H9 (cell line): ENCODE measurements around the gene ZNF664. TPM values are rescaled to one million over a fixed set of nuclear protein-coding genes. Genes with fewer than 3 reads are reported as not detected.

Experiments used
- DNase-seq: peaks from one replicate; pipeline ENCODE4 v3.0.0-alpha.2; 2017
- H2AFZ ChIP-seq: one replicate; pipeline ENCODE4 v1.6.1; 2013; ENCODE audit warnings: mild to moderate bottlenecking, low read length, control low read depth, moderate library complexity
- H2AK5ac ChIP-seq: 2 replicates; pipeline ENCODE4 v1.6.1; 2013; ENCODE audit warnings: low read length, control low read depth, mixed read lengths; ENCODE audit not compliant: insufficient read length
- H2BK120ac ChIP-seq: one replicate; pipeline ENCODE4 v1.6.1; 2013; ENCODE audit warnings: low read depth, mild to moderate bottlenecking, low read length, control low read depth, inconsistent platforms; ENCODE audit not compliant: poor library complexity, severe bottlenecking
- H2BK12ac ChIP-seq: 2 replicates; pipeline ENCODE4 v1.6.1; 2013; ENCODE audit warnings: low read length, control low read depth, mixed read lengths, low read depth; ENCODE audit not compliant: insufficient read length
- H2BK15ac ChIP-seq: 2 replicates; pipeline ENCODE4 v1.6.1; 2013; ENCODE audit warnings: low read depth, low read length, control low read depth
- H2BK20ac ChIP-seq: one replicate; pipeline ENCODE4 v1.6.1; 2013; ENCODE audit warnings: low read depth, mild to moderate bottlenecking, low read length, control low read depth, inconsistent platforms; ENCODE audit not compliant: poor library complexity, severe bottlenecking
- H2BK5ac ChIP-seq: 2 replicates; pipeline ENCODE4 v1.6.1; 2013; ENCODE audit warnings: low read length, control low read depth, mixed read lengths; ENCODE audit not compliant: insufficient read length
- H3K14ac ChIP-seq: 2 replicates; pipeline ENCODE4 v1.6.1; 2013; ENCODE audit warnings: low read length, control low read depth; ENCODE audit not compliant: insufficient read depth
- H3K18ac ChIP-seq: 2 replicates; pipeline ENCODE4 v1.6.1; 2013; ENCODE audit warnings: low read depth, mild to moderate bottlenecking, mixed read lengths, low read length, control low read depth; ENCODE audit not compliant: insufficient read length
- H3K23ac ChIP-seq: 2 replicates; pipeline ENCODE4 v1.6.1; 2013; ENCODE audit warnings: low read length, control low read depth, mixed read lengths, low read depth; ENCODE audit not compliant: insufficient read length
- H3K23me2 ChIP-seq: 2 replicates; pipeline ENCODE4 v1.6.1; 2013; ENCODE audit warnings: low read depth, mild to moderate bottlenecking, mixed read lengths, low read length, control low read depth; ENCODE audit not compliant: insufficient read length, poor library complexity, severe bottlenecking
- H3K27ac ChIP-seq: 2 replicates; pipeline ENCODE4 v1.5.1; 2013; ENCODE audit warnings: low read length, control low read depth, mixed read lengths, low read depth; ENCODE audit not compliant: insufficient read length
- H3K27me3 ChIP-seq: 2 replicates; pipeline ENCODE4 v1.6.1; 2013; ENCODE audit warnings: low read length, control low read depth, inconsistent platforms; ENCODE audit not compliant: insufficient read depth
- H3K4ac ChIP-seq: 2 replicates; pipeline ENCODE4 v1.6.1; 2013; ENCODE audit warnings: low read depth, mild to moderate bottlenecking, control low read depth, inconsistent platforms, low read length, moderate library complexity
- H3K4me1 ChIP-seq: 2 replicates; pipeline ENCODE4 v1.6.1; 2013; ENCODE audit warnings: low read length, control low read depth, inconsistent platforms; ENCODE audit not compliant: insufficient read depth
- H3K4me2 ChIP-seq: 2 replicates; pipeline ENCODE4 v1.6.1; 2013; ENCODE audit warnings: low read length, control low read depth, mixed read lengths; ENCODE audit not compliant: insufficient read length, insufficient read depth
- H3K56ac ChIP-seq: 2 replicates; pipeline ENCODE4 v1.6.1; 2013; ENCODE audit warnings: low read depth, mild to moderate bottlenecking, mixed read lengths, low read length, control low read depth; ENCODE audit not compliant: insufficient read length
- H3K79me1 ChIP-seq: 2 replicates; pipeline ENCODE4 v1.6.1; 2013; ENCODE audit warnings: low read depth, mild to moderate bottlenecking, moderate library complexity, low read length, control low read depth, inconsistent platforms; ENCODE audit not compliant: insufficient read depth, poor library complexity, severe bottlenecking
- H3K79me2 ChIP-seq: 2 replicates; pipeline ENCODE4 v1.6.1; 2013; ENCODE audit warnings: low read length, control low read depth, inconsistent platforms; ENCODE audit not compliant: insufficient read depth
- H3K9ac ChIP-seq: 2 replicates; pipeline ENCODE4 v1.6.1; 2013; ENCODE audit warnings: low read length, control low read depth, mixed read lengths; ENCODE audit not compliant: insufficient read length; ENCODE audit errors: extremely low read depth
- H3K9me3 ChIP-seq: one replicate; pipeline ENCODE4 v1.6.1; 2013; ENCODE audit warnings: low read depth, low read length, inconsistent platforms; ENCODE audit not compliant: control insufficient read depth
- H3T11ph ChIP-seq: one replicate; pipeline ENCODE4 v1.6.1; 2013; ENCODE audit warnings: mild to moderate bottlenecking, low read length, control low read depth, inconsistent platforms
- H4K20me1 ChIP-seq: one replicate; pipeline ENCODE4 v1.6.1; 2013; ENCODE audit not compliant: control insufficient read depth, insufficient read length, insufficient read depth
- H4K5ac ChIP-seq: 2 replicates; pipeline ENCODE4 v1.6.1; 2013; ENCODE audit warnings: low read depth, mild to moderate bottlenecking, mixed read lengths, low read length, control low read depth; ENCODE audit not compliant: insufficient read length
- H4K8ac ChIP-seq: replicated peaks from 2 replicates; pipeline ENCODE4 v1.6.1; 2013; ENCODE audit warnings: low read length, control low read depth, mixed read lengths, low read depth; ENCODE audit not compliant: insufficient read length
- H4K91ac ChIP-seq: 2 replicates; pipeline ENCODE4 v1.6.1; 2013; ENCODE audit warnings: low read depth, mild to moderate bottlenecking, moderate library complexity, mixed read lengths, low read length, control low read depth; ENCODE audit not compliant: insufficient read length
- H3K27ac Mint-ChIP-seq, 3 experiments: 2 replicates in 2 of 3; 3 replicates in 1 of 3; pipeline ENCODE4 v1.8.0; 2020 to 2021; ENCODE audit warnings: mixed read lengths in 3 of 3, mild to moderate bottlenecking in 1 of 3, moderate library complexity in 1 of 3
- H3K27me3 Mint-ChIP-seq: 2 replicates; pipeline ENCODE4 v1.8.0; 2021; ENCODE audit warnings: low read depth, mild to moderate bottlenecking, moderate library complexity, mixed read lengths
- H3K36me3 Mint-ChIP-seq, 3 experiments: 2 replicates in 2 of 3; 3 replicates in 1 of 3; pipeline ENCODE4 v1.8.0; 2020 to 2021; ENCODE audit warnings: low read depth in 3 of 3, mixed read lengths in 3 of 3; ENCODE audit not compliant: insufficient read depth in 1 of 3
- H3K4me1 Mint-ChIP-seq, 2 experiments: 2 replicates each; pipeline ENCODE4 v1.8.0; 2020; ENCODE audit warnings: mixed read lengths in 2 of 2
- H3K4me3 Mint-ChIP-seq, 2 experiments: 2 replicates in 1 of 2; 3 replicates in 1 of 2; pipeline ENCODE4 v1.8.0; 2020 to 2021; ENCODE audit warnings: mild to moderate bottlenecking in 2 of 2, mixed read lengths in 2 of 2, moderate library complexity in 1 of 2
- H3K9me3 Mint-ChIP-seq, 2 experiments: 2 replicates in 1 of 2; 3 replicates in 1 of 2; pipeline ENCODE4 v1.8.0; 2020; ENCODE audit warnings: mild to moderate bottlenecking in 2 of 2, mixed read lengths in 2 of 2, moderate library complexity in 1 of 2
- CTCF ChIP-seq: fragments of 200-600 bp; sonication (generic); conservative IDR thresholded peaks from 3 replicates; pipeline ENCODE4 v1.8.0; 2021; ENCODE audit warnings: antibody characterized with exemption, mild to moderate bottlenecking
- WGBS: extraction: QIAGEN DNeasy Blood & Tissue Kit; methylation state at CpG from one replicate; pipeline ENCODE4 v1.1.7; 2013; ENCODE audit warnings: missing lambda C conversion rate, low lambda C conversion rate, mixed read lengths; ENCODE audit not compliant: insufficient read length; ENCODE audit errors: extremely low coverage; 5-methylcytosine and 5-hydroxymethylcytosine counted together
- total RNA-seq: library from RNA; stranded (reverse); gene quantifications from 2 replicates; pipeline ENCODE4 v1.2.1, GENCODE V29; 2021

ZNF664 gene
- total RNA-seq, 1 experiment from 2014 or later = 29.5 TPM

- no CpG with 5 or more reads among the region's 10 CpGs for WGBS
- no peak overlapping the region for H3K9ac ChIP-seq
- H4K5ac ChIP-seq = no peak overlapping the region
- DNase-seq = no peak
- no peak overlapping the region for H2BK20ac ChIP-seq
- no peak overlapping the region for H2BK120ac ChIP-seq
- H3K4me2 ChIP-seq = no peak overlapping the region
- no peaks in the 10 kb centered on the region for H3K79me2 ChIP-seq
- no peak overlapping the region for H3K4ac ChIP-seq
- H4K8ac ChIP-seq = no peak overlapping the region
- H2AFZ ChIP-seq = no peak overlapping the region
- H3K79me1 ChIP-seq = no peaks in the 10 kb centered on the region
- no peak overlapping the region for H3K18ac ChIP-seq
- Mint-ChIP-seq H3K36me3 (peaks cover 0 to 4% (median 1%) of the 10 kb centered on the region in 3 experiments; a peak in 2 of 7 replicates), H3K27me3 (peaks cover 89% of the 10 kb centered on the region), H3K4me1 (no peaks in the 10 kb centered on the region; a peak in 1 of 4 replicates), H3K9me3 (peaks cover 4 to 5% of the 10 kb centered on the region in 2 experiments; a peak in 4 of 5 replicates), H3K27ac (no peak overlapping the region), H3K4me3 (no peak overlapping the region)
- H3K14ac ChIP-seq = no peak overlapping the region
- H3K56ac ChIP-seq = no peak overlapping the region
- H4K20me1 ChIP-seq = no peaks in the 10 kb centered on the region
- no peak overlapping the region for H3K27ac ChIP-seq
- H2AK5ac ChIP-seq = no peak overlapping the region
- no peak for TF ChIP-seq CTCF
- no peak overlapping the region for H2BK5ac ChIP-seq
- no peaks in the 10 kb centered on the region for H3K9me3 ChIP-seq
- H3K4me1 ChIP-seq = no peaks in the 10 kb centered on the region
- no peak overlapping the region for H2BK15ac ChIP-seq
- no peak overlapping the region for H4K91ac ChIP-seq
- no peak overlapping the region for H2BK12ac ChIP-seq
- no peaks in the 10 kb centered on the region; the same call in 1 of the 2 replicates for H3K27me3 ChIP-seq
- H3K23ac ChIP-seq = no peak overlapping the region
- no peaks in the 10 kb centered on the region for H3K23me2 ChIP-seq
- H3T11ph ChIP-seq = no peak overlapping the region
These were observed 28.3 kb upstream of the ZNF664 start for GRCh38 chr12:123944696-123945095.
